IMR-90 (cell line): ENCODE results near the gene ATP10D.

Experiments used
- CHD1 ChIP-seq: IDR thresholded peaks from 2 replicates; pipeline ENCODE4 v1.6.1; 2012; ENCODE audit warnings: low read depth, low read length, improper control_type of control experiment
- CTCF ChIP-seq: conservative IDR thresholded peaks from 2 replicates; pipeline ENCODE4 v1.5.1; 2012; ENCODE audit warnings: mild to moderate bottlenecking, low read depth, low read length, improper control_type of control experiment
- NFE2L2 ChIP-seq: fragments of 150-350 bp; IDR thresholded peaks from 2 replicates; pipeline ENCODE4 v1.6.1; 2016; ENCODE audit warnings: low read depth, mild to moderate bottlenecking, low read length
- USF2 ChIP-seq: fragments of 150-350 bp; IDR thresholded peaks from 2 replicates; pipeline ENCODE4 v1.6.1; 2017; ENCODE audit warnings: mild to moderate bottlenecking, antibody characterized with exemption, low read length, low read depth

DNA sequence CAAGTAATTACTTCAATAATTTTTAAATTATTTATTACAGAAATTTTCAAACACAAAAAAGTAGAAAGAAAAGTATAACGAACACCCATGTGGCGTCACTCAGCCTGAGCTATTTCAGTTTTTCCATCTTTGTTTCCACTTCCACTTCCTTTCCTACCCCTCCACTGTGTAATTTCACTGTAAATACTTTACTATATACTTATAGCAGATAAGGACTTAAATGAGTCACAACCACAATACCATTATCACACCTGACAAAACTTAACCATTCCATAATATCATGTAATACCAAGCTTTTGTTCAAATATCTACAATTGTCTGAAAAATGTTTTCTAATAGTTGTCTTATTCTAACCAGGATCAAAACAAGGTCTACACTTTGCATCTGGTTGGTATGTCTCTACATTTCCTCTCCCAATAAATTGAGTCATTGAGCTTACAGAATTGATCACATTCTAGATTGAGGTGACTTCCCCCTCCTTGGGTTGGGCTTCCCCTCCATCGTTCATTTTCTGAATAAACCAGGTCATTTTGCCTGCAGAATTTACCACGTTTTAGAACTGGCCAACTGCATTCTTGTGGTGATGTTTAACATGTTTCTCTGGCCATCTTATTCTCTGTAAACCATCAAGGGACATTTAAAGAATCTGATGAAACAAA is 48.7 kb downstream of the ATP10D start:
- no peak for TF ChIP-seq NFE2L2
- no peak for TF ChIP-seq CTCF
- no peak for TF ChIP-seq CHD1
- no peak for TF ChIP-seq USF2
